SU-DHL-6 (cell line): ENCODE data around the gene HINT2.

Source experiments
- H2AFZ ChIP-seq: fragments of 200-600 bp; sonication (generic); 2 replicates; pipeline ENCODE4 v1.6.1; 2014; ENCODE audit warnings: low read depth, mild to moderate bottlenecking, moderate library complexity, mixed read lengths, antibody characterized with exemption, low read length; ENCODE audit not compliant: severe bottlenecking
- H3F3A ChIP-seq: fragments of 200-600 bp; shearing (Covaris generic); 2 replicates; pipeline ENCODE4 v1.6.0; 2016; ENCODE audit warnings: antibody characterized with exemption, mild to moderate bottlenecking; ENCODE audit not compliant: insufficient read depth
- H3K27ac ChIP-seq: fragments of 200-600 bp; sonication (generic); 2 replicates; pipeline ENCODE4 v1.5.1; 2016; ENCODE audit warnings: low read depth, mild to moderate bottlenecking, low read length, moderate library complexity, mixed read lengths
- H3K27me3 ChIP-seq: fragments of 200-600 bp; sonication (generic), shearing (Covaris generic); 2 replicates; pipeline ENCODE4 v1.6.0; 2014; ENCODE audit warnings: mild to moderate bottlenecking, low read length
- H3K36me3 ChIP-seq: fragments of 200-600 bp; sonication (generic); 2 replicates; pipeline ENCODE4 v1.6.1; 2014; ENCODE audit warnings: mild to moderate bottlenecking, low read length, mixed read lengths
- H3K4me2 ChIP-seq: fragments of 300-600, 200-600 bp; shearing (Covaris generic), sonication (generic); 2 replicates; pipeline ENCODE4 v1.6.0; 2014; ENCODE audit warnings: low read length, low read depth, mild to moderate bottlenecking; ENCODE audit not compliant: poor library complexity, severe bottlenecking
- H3K4me3 ChIP-seq: fragments of 200-600 bp; sonication (generic); 2 replicates; pipeline ENCODE4 v1.5.1; 2014; ENCODE audit warnings: antibody characterized with exemption, low read length, mild to moderate bottlenecking, mixed read lengths; ENCODE audit not compliant: insufficient read depth, poor library complexity, severe bottlenecking
- H3K79me2 ChIP-seq: fragments of 200-600 bp; sonication (generic); 2 replicates; pipeline ENCODE4 v1.6.1; 2014; ENCODE audit warnings: mild to moderate bottlenecking, low read length, moderate library complexity; ENCODE audit not compliant: insufficient read depth
- H3K9ac ChIP-seq: fragments of 200-600 bp; sonication (generic); 2 replicates; pipeline ENCODE4 v1.7.0; 2014; ENCODE audit warnings: mild to moderate bottlenecking, low read length
- H3K9me2 ChIP-seq: fragments of 200-600 bp; sonication (generic); replicated peaks from 2 replicates; pipeline ENCODE4 v1.6.1; 2014; ENCODE audit warnings: low read length; ENCODE audit not compliant: insufficient read depth
- H3K9me3 ChIP-seq: fragments of 200-600 bp; sonication (generic); 2 replicates; pipeline ENCODE4 v1.6.1; 2014; ENCODE audit warnings: low read length, mixed read lengths; ENCODE audit not compliant: insufficient read depth
- H4K20me1 ChIP-seq: fragments of 200-600 bp; sonication (generic); 2 replicates; pipeline ENCODE4 v1.6.1; 2014; ENCODE audit warnings: low read depth, mild to moderate bottlenecking, antibody characterized with exemption, low read length, moderate library complexity, mixed read lengths
- EZH2phosphoT487 ChIP-seq: fragments of 200-600 bp; sonication (generic), shearing (Covaris generic); conservative IDR thresholded peaks from 2 replicates; pipeline ENCODE4 v1.6.1; 2018; ENCODE audit warnings: mild to moderate bottlenecking, antibody characterized with exemption, low read length, moderate library complexity, mixed read lengths
- TF ChIP-seq, protein P1 (sequence below): fragments of 200-600 bp; sonication (generic); IDR thresholded peaks from one replicate; pipeline ENCODE4 v1.5.1; 2017; ENCODE audit warnings: antibody characterized with exemption, mild to moderate bottlenecking, low read length, moderate library complexity; ENCODE audit not compliant: insufficient read depth, poor library complexity, severe bottlenecking

HINT2 gene

DNA sequence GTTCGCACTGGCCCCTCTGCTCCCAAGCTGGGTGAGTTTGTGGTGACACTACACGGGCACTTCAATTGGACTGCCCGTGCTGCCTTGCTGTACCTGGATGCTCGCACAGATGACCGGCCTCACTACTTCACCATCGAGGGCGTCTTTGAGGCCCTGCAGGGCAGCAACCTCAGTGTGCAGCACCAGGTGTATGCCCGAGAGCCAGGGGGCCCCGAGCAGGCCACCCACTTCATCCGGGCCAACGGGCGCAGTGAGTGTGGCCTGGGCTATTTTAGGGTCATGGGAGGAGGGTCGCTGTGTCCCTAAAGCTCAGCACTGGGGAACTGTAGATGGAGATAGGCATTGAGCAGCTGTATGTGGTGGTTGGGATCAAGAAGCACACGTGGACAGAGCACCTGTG lies 22.0 kb downstream of the HINT2 start:
- no peaks in the 10 kb centered on the region for H3K79me2 ChIP-seq
- H3K4me3 ChIP-seq: no peak overlapping the region
- no peaks in the 10 kb centered on the region for H3K9me3 ChIP-seq
- no peaks in the 10 kb centered on the region for H3K27me3 ChIP-seq
- H2AFZ ChIP-seq: no peak overlapping the region
- no peak overlapping the region for H3K4me2 ChIP-seq
- H3K9ac ChIP-seq: no peak overlapping the region
- no peaks in the 10 kb centered on the region for H4K20me1 ChIP-seq
- no peak overlapping the region for H3K27ac ChIP-seq
- H3K36me3 ChIP-seq: no peaks in the 10 kb centered on the region
- no peaks in the 10 kb centered on the region for H3F3A ChIP-seq
- no peaks in the 10 kb centered on the region for H3K9me2 ChIP-seq
- TF ChIP-seq EZH2phosphoT487: no peak
- TF ChIP-seq, protein P1, sequence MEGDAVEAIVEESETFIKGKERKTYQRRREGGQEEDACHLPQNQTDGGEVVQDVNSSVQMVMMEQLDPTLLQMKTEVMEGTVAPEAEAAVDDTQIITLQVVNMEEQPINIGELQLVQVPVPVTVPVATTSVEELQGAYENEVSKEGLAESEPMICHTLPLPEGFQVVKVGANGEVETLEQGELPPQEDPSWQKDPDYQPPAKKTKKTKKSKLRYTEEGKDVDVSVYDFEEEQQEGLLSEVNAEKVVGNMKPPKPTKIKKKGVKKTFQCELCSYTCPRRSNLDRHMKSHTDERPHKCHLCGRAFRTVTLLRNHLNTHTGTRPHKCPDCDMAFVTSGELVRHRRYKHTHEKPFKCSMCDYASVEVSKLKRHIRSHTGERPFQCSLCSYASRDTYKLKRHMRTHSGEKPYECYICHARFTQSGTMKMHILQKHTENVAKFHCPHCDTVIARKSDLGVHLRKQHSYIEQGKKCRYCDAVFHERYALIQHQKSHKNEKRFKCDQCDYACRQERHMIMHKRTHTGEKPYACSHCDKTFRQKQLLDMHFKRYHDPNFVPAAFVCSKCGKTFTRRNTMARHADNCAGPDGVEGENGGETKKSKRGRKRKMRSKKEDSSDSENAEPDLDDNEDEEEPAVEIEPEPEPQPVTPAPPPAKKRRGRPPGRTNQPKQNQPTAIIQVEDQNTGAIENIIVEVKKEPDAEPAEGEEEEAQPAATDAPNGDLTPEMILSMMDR: no peak

DNA sequence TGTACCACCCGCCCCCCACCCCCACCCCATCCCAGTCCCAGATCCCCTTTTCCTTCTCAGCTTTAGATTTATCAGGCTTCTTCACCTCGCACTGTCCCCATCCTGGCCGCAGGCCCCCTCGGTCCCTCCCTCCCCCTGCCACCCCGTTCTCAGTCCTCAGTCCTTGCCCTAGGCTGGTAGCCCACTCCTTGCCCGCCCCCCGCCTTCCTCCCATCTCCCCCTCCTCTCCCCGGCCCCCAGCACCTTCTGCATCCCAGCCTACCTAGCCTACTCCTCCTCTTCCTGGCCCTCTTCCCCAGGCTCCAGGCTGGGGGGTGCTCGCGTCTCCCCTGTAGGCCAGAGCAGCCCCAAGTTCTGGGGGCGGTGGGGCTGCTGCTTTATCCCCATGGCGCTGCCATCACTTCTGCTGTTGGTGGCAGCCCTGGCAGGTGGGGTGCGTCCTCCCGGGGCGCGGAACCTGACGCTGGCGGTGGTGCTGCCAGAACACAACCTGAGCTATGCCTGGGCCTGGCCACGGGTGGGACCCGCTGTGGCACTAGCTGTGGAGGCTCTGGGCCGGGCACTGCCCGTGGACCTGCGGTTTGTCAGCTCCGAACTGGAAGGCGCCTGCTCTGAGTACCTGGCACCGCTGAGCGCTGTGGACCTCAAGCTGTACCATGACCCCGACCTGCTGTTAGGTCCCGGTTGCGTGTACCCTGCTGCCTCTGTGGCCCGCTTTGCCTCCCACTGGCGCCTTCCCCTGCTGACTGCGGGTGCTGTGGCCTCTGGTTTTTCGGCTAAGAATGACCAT lies 22.6 kb downstream of the HINT2 start:
- H3K9me3 ChIP-seq: no peaks in the 10 kb centered on the region
- TF ChIP-seq, protein P1: no peak
- TF ChIP-seq EZH2phosphoT487: no peak
- no peak overlapping the region for H3K4me3 ChIP-seq
- no peaks in the 10 kb centered on the region for H4K20me1 ChIP-seq
- no peaks in the 10 kb centered on the region for H3K27me3 ChIP-seq
- H3K4me2 ChIP-seq: no peak overlapping the region
- H3K9ac ChIP-seq: no peak overlapping the region
- H3K9me2 ChIP-seq: no peaks in the 10 kb centered on the region
- no peaks in the 10 kb centered on the region for H3K36me3 ChIP-seq
- H2AFZ ChIP-seq: no peak overlapping the region
- no peaks in the 10 kb centered on the region for H3F3A ChIP-seq
- no peaks in the 10 kb centered on the region for H3K79me2 ChIP-seq
- H3K27ac ChIP-seq: no peak overlapping the region

DNA sequence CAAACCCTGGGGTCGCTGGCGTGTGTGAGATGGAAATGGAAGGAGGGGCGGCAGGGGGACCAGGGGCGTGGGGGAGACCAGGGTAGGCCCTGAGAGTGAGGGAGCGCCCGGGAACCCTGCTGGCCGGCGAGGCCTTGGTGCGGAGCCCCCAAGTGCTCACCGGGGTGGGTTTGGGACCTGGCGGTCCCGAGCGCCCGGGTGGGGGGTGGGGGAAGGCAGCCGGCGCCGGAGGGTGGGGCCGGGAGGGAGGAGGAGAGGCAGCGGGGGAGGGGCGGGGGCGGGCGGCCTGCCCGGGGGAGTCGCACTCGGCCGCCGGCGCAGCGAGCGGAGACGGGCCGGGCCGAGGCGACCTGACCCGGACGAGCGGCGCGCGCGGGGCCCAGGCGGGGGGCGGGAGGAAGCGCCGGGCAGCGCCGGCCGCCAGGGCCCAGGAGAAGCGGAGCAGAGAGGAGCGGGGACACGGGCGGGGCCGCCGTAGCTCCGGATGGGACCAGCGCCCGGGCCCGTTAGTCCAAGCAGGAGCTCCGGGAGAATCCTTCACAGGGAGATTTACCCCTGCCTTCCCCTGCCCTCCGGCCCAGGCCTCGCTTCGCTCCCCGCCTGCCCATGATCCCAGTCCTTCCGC lies 23.4 kb downstream of the HINT2 start, which contains the start of gene NPR2:
NPR2 (plus strand) TSS at position 295 of the 625 bp plus-strand sequence. CDS start 818 bp downstream, outside the sequence.
- no peaks in the 10 kb centered on the region for H3F3A ChIP-seq
- H3K27me3 ChIP-seq: no peaks in the 10 kb centered on the region
- no peak within 1 kb of the TSS for H3K9ac ChIP-seq
- no peaks in the 10 kb centered on the region for H3K36me3 ChIP-seq
- TF ChIP-seq EZH2phosphoT487: no peak
- TF ChIP-seq, protein P1: no peak
- no peaks in the 10 kb centered on the region for H4K20me1 ChIP-seq
- H3K27ac ChIP-seq: no peak within 1 kb of the TSS
- H3K79me2 ChIP-seq: no peaks in the 10 kb centered on the region
- H3K4me3 ChIP-seq: no peak within 1 kb of the TSS
- H3K9me3 ChIP-seq: no peaks in the 10 kb centered on the region
- no peak within 1 kb of the TSS for H2AFZ ChIP-seq
- no peaks in the 10 kb centered on the region for H3K9me2 ChIP-seq
- H3K4me2 ChIP-seq: no peak within 1 kb of the TSS
